Stimulated activated CD8-positive, alpha-beta memory T cell treated with anti-CD3 and anti-CD28 coated beads, Interleukin-2, amount 100 ng/mL, for 48 hours (primary cell): ENCODE data around the gene PTTG1IP.

ENCODE experiments used
- DNase-seq, 2 donors: peaks; one replicate each; pipeline ENCODE4 v3.0.0-alpha.2; 2020; ENCODE audit warnings: low read depth in 2 of 2

Gene PTTG1IP

GRCh38 chr21:44865561-44866280 lies 7.8 kb downstream of the PTTG1IP start:
- DNase-seq: no peak

GRCh38 chr21:44862869-44863685 lies 10.4 kb downstream of the PTTG1IP start:
- no peak for DNase-seq

GRCh38 chr21:44858791-44859190 lies 14.7 kb downstream of the PTTG1IP start:
- no peak for DNase-seq

- DNase-seq: no peak
These were observed 15.2 kb downstream of the PTTG1IP start for GRCh38 chr21:44858291-44858690.

- no peak for DNase-seq
These were observed 16.2 kb downstream of the PTTG1IP start for GRCh38 chr21:44857127-44857892.

- DNase-seq: no peak
These were observed 17.4 kb downstream of the PTTG1IP start for GRCh38 chr21:44856131-44856530.

- no peak for DNase-seq
These were observed 17.9 kb downstream of the PTTG1IP start for GRCh38 chr21:44855572-44855971.

- no peak for DNase-seq
These were observed 18.6 kb downstream of the PTTG1IP start for GRCh38 chr21:44854664-44855446.

- no peak for DNase-seq
These were observed 19.2 kb downstream of the PTTG1IP start for GRCh38 chr21:44854391-44854663.

GRCh38 chr21:44853601-44854390 lies 19.7 kb downstream of the PTTG1IP start:
- no peak for DNase-seq

GRCh38 chr21:44850905-44851657 lies 22.4 kb downstream of the PTTG1IP start:
- no peak for DNase-seq

- no peak for DNase-seq
These were observed 23.2 kb downstream of the PTTG1IP start for GRCh38 chr21:44850208-44850800.

- DNase-seq: no peak
These were observed 23.8 kb downstream of the PTTG1IP start for GRCh38 chr21:44849616-44850130.

- DNase-seq: no peak
These were observed 24.5 kb downstream of the PTTG1IP start for GRCh38 chr21:44848821-44849521.

- no peak for DNase-seq
These were observed 26.0 kb downstream of the PTTG1IP start for GRCh38 chr21:44847261-44848056.

- DNase-seq: no peak
These were observed 26.8 kb downstream of the PTTG1IP start for GRCh38 chr21:44846485-44847260.

GRCh38 chr21:44846224-44846484 lies 27.3 kb downstream of the PTTG1IP start:
- no peak for DNase-seq
